Tibial nerve (tissue), 3 donors: Measurements from ENCODE around the gene F2R.

ENCODE experiments used
- EP300 ChIP-seq, 2 donors: sonication (generic); formaldehyde crosslinking; IDR thresholded peaks; one replicate each; pipeline ENCODE4 v1.6.1; 2017; ENCODE audit warnings: antibody characterized with exemption in 2 of 2, mild to moderate bottlenecking in 1 of 2
- POLR2A ChIP-seq, 2 donors: fragments of 450-650 bp; IDR thresholded peaks; one replicate each; pipeline ENCODE4 v1.6.1; 2017; ENCODE audit warnings: antibody characterized with exemption in 2 of 2, mild to moderate bottlenecking in 2 of 2, moderate library complexity in 2 of 2

GRCh38 chr5:76688212-76688611 lies 27.7 kb upstream of the F2R start:
- TF ChIP-seq POLR2A (IDR thresholded peaks at IDR 0.05) (no peak), EP300 (IDR thresholded peaks at IDR 0.05) (no peak)
